Putamen (tissue), 1 donor: ENCODE measurements around the gene MAGI1.

ENCODE experiments used
- DNase-seq: peaks from one replicate; pipeline ENCODE4 v3.0.0-alpha.2; 2016; ENCODE audit warnings: low spot score

Gene MAGI1

DNA sequence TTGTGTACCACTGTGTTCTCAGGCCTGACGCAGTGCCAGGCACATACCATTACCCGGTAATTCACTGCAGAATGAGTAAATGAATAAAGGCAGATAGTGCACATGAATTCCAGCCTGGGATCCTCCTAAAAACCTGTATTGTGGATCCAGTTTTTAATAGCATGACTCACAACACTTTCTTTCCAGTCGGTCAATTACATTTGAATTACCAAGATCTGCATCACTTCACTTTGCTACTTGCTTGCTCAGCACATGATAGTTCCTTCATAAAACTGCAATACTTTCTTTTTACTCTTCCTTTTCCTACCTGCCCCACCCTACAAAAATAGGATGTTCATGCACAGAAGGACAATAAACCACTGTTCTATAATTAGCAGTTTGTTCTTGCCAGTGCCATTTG, 553.8 kb downstream of the MAGI1 start:
- no peak for DNase-seq

GRCh38 chr3:65483480-65483879, 555.2 kb downstream of the MAGI1 start:
- peak; percentile 64 for DNase-seq

DNA sequence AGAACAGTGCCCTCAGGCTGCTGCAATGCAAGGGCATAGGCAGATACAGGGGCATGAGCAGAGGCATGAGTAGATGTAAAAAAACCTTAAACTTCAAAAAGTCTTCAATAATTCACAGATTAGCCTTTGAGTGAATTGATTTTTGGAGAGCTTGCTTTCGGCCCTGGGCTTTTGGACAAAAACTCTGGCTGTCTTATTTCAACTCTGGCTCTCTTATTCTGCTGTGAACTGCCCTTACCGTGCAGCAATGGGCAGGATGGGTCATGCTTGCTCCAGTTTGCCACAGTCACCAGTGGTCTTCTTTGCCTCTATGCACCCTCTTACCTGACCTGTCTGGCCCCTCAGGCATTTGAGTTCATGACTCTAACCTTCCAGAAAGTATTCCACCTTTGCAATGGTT, 555.7 kb downstream of the MAGI1 start:
- DNase-seq = no peak

GRCh38 chr3:65481085-65481484, 557.6 kb downstream of the MAGI1 start:
- no peak for DNase-seq

DNA sequence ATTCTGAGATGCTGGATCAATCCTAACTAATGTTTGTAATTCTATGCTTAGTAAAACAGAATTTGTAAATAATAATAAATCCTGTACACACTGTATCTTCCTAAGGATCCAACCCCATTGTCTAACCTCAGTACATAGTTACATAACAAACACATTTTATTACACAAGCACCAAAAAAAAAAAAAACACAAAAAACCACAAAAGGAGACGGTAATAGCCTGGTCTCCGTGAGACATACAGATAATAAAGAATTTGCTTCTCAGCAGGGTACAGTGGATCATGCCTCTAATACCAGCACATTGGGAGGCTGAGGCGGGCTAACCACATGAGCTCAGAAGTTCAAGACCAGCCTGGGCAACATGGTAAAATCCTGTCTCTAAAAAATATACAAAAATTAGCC, 558.7 kb downstream of the MAGI1 start:
- DNase-seq = no peak

DNA sequence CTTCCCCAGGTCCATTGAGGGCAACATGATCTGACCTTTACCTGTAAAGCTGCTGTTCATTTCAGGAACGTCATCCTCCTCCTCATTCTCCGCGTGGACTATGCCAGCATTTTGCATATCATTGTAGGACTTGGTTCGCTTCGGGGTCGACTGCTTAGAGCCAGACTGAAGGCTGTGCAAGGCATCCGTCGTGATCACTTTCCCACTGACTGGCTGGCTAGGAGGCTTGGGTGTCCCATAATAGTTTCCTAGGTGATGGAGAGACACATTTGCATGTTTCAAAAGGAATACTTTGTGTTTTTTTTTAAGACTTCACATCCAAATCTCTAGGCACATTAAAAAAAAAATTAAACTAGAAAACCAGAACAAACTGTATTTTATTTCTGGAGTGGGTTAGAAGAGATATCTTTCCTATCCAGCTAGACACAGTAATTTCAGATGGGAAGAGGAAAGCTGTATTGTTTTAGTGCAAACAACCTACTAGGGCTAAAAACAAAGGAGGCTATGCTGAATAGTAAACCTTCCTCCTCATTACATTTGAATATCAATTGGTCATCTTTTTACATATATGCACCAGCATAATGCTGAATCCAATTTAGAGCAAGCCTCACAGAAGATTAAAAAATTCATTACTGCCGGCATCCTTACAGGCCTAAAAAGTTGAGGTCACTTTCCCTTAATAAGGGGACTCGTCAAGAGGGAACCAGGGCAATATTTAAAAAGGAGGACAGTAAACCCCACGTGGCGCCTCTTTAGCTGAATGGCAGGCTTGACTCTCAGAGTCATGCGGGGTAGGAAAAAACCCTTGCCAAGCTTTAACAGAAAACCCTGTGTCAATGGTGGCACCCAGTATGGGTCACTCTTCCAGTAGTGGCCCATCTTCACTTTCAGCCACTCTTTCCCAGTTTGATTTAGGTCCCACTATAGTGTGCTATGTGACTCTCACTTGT, 559.9 kb downstream of the MAGI1 start:
- no peak for DNase-seq

GRCh38 chr3:65473736-65474135, 565.0 kb downstream of the MAGI1 start:
- no peak for DNase-seq

- DNase-seq = no peak
These were observed 566.2 kb downstream of the MAGI1 start for GRCh38 chr3:65472501-65472900.

DNA sequence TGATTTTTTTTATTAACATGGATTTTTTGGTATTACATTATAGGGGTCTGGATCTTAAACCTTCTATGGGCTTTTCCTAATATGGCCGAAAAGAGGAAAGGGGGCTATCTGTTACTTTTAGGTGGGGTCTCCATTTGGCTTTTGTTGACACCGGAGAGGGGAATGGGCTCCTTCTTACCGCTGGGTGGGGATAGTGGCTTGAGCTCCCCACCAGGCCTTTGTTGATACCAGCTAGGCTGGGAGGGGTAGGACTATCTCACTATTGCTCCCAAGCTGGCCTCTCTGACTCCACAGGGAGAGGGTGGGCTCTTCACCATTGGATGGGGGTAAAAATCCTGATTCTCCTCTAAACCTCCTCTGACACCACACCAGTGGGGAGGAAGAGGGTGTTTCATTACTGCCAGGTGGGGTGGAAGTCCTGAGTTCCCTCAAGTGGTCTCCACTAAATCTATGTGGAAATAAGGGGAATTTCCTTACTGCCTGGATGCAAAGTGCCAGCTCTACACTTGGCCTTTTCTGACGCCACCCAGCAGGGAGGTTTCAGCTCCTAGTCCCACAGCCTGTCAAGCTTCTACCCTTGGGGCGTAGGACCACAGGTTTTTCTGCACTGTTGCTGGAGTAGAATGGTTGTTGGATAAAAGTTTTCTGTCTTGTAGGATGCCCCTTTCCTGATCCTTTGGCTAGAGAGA, 572.3 kb downstream of the MAGI1 start:
- DNase-seq = no peak

GRCh38 chr3:65449841-65450428, 588.8 kb downstream of the MAGI1 start:
- no peak for DNase-seq

- DNase-seq = no peak
These were observed 590.6 kb downstream of the MAGI1 start for GRCh38 chr3:65448120-65448519.

DNA sequence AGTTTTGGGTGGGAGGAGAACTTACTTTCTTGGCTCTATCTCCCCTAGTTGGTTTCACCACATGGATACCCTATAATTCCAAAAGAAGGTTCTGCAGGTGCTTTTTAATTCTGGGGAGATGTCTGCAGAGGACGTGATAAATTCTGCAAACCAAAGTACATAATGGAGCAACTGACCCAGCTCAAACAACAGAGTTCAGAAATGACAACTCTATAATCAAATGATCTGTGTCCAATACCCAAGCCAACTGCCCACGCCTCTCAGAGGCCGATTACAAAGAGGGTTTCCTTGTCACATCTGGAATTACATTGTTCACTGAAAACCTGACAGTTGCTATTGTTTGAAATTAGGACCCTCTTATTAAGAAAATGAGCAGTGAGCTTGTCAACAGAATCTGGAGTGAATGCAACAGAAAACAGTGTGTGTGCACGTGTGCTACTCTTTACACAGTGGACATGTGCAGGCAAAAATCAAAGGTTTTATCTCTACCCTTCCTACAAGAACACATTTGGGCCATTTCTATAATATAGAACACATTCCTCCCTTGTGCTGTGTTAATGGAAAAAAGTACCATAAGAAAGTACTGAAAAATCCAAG, 593.0 kb downstream of the MAGI1 start:
- no peak for DNase-seq

DNA sequence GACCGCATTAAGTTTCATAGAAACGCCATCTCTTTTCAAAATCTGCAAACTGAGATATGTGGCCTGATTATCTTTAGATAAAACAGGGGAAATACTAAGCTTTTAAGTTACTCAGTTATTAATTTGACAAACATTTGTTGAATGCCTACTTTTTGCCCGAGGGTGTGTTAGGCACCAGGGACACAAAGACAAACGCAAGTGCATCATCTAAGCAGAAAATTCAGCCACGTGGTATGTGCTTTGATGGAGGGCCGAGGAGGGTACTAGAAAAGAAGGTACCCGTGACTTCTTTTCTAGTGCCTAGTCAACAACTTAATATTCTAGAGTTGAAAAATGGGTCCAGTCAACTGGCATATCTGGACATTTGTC, 594.3 kb downstream of the MAGI1 start:
- no peak for DNase-seq

DNA sequence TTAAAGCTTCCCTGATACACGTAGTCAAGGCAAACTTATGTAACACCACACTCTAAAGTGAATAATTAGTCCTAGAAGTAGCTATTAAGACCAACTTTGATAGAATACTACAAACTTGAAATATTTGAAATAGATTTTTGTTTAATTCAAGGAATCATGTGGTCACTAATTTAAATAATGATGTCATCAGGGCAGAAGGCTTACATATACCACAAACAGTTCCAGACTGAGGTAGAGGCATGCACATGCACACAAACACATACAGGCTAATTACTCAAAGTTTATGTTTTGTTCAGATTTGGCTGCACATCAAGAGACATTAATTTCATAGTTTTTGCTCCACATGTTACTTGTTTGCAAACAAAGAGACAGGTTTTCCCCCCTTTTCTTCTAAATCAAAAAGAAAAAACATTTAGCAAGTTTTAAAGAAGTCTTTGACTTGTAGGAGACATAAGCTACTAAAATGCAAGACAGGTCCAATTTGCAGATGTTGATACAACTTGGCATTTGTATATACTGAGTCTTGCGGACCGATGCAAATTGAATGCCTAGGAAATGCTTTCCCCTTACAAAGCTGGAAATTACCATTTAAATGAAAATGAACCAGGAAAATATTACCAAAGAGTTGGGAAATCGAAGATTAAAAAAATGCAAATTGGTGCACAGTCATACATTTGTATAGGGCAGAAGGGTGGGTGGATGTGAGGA, 594.8 kb downstream of the MAGI1 start:
- DNase-seq = no peak

DNA sequence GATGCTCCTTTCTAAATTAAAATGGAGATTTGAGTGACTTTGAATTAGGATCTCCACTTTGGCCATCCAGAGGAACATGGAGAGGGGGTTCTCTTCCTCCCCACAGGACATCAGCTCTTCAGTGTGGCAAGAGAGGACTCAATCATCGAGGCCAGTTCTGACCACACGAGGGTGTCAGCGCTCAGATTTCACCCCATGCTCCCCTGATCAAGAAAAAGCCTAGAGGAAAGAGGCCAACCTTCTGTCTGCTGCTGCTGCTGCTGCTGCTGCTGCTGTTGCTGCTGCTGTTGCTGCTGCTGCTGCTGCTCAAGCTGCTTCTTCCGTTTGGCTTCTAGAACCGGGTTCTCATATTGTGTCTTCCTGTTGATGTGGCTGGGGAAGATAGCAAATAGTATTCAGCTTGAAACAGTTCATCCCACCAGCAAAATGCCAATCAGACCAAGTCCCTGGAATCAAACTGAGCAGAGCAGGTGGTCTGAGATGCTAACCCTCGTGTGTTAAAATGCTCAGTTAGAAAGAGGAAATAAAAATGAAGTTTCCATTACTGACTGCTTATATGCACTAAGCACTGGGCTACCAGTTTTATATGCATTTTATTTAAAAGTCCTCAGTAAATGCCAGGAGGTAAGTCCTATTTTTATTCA, 599.0 kb downstream of the MAGI1 start:
- DNase-seq = peak; percentile 71

DNA sequence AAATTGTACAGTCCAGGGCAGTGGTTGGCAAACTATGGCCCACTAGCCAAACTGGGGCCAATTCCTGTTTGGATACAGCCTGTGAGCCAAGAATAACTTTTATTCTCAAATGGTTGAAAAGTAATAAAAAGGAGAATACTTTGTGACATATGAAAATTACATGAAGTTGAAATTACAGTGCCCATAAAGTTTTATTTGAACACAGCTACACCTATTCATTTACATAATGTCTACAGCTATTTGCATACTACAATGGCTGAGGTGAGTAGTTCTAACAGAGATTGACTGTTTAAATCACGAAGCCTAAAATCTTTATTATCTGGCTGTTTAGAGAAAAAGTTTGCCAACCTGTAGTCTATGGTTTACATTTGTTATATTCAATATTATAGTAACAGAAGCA, 600.1 kb downstream of the MAGI1 start:
- DNase-seq = no peak

GRCh38 chr3:65438096-65438495, 600.6 kb downstream of the MAGI1 start:
- no peak for DNase-seq

- peak; percentile 37 for DNase-seq
These were observed 602.1 kb downstream of the MAGI1 start for GRCh38 chr3:65436580-65436979.

DNA sequence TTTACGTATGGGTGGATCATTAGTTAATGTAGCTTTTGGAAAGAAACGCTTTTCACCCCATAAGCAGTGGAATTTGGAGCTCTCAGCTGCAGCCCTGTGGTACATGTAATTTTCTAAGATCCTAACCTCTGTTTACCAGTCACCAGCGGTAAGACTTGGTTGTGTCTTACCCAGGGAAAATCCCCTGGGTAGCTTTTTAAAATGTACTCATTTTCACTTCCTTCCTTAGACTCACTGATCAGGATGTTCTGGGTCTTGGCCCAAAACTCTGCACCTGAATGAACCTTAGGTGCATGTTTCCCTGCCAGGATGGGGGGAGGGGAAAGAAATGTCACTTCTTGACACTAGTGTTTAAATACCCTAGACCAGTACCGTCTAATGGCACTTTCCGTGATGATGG, 605.2 kb downstream of the MAGI1 start:
- DNase-seq = no peak

DNA sequence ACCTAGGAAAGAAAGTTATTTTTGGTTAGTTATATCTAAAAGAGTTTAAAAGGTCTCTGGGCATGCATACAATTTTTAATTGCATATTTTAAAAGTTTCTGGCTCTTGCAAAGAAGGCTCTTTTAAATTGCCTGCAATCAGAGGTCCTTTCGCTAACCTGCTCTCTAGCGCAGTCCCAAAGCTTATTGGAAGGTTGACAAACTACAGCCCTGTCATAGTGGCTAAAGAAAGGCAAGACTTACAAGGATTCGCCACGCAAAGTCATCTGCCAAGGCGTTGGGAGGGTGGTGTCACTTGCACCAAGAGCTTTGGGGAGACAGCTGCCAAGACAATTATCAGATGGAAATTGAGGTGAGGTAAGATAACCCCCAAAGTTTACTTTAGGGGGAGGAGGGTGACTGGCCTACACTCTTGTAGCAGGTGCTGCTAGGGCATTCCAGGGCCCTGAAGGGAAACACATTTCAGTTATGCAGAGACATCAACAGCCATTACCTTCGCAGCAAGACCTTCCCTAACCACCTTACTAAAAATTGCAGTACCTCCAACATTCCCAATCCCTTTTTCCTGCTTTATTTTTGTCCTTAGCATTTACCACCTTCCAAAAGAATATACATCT, 606.2 kb downstream of the MAGI1 start:
- no peak for DNase-seq

DNA sequence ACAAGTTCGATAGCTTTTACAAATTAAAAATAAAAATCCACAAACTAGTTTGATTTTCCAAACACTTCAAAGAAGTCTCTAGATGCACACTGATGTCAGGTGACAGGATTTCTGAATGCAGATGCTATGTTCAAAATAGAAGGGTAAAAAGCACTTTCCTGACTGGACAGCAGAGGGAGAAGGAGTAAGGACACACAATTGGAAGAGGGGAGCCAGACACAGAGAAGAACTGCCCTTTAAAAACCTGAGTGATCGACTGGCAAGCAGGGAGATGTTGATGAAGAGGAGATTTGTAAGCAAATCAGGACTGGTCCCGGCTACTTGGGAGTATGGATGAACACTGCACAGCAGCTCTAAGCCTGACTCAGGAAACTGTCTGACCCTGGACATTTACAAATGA, 612.8 kb downstream of the MAGI1 start:
- DNase-seq = no peak
